ENCODE results near the gene CORO1A.
"Not testable (repeated sequence)": the region's sequence is repeated elsewhere in the genome, so short reads cannot be mapped to it uniquely, and the experiment has no call there.

CORO1A gene

GRCh38 chr16:30183233-30184095 lies at the start of gene CORO1A:
Gene CORO1A, plus strand, starts transcription at chr16:30183602. Its CDS starts 1,608 bp downstream, at chr16:30185210.
- DNase-seq, result peak; percentile 60

DNA sequence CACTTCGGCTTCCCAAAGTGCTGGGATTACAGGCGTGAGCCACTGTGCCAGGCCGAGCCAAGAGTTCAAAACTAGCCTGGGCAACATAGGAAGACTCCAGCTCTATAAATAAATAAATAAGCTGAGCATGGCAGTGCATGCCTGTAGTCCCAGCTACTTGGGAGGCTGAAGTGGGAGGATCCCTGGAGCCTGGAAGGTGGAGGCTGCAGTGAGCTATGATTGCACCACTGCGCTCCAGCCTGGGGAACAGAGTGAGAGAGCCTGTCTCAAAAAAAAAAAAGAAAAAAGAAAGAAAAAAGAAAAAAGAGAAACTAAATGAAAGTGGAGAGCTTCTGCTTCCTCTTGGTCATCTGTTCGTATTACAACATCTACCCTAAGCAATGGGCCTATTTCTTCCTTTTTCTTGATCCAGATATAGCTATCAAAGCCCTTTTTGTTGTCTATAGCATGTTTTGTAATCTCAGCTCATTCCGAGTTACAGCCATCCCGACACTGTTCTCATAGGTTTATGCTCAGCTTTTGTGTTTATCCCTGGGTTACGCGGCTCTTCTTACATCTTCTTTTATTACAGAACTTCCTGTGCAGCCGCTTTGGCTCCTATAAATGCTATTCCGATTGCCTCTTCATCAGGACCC lies 46.3 kb upstream of the CORO1A start:
- DNase-seq, result peak; percentile 64

DNA sequence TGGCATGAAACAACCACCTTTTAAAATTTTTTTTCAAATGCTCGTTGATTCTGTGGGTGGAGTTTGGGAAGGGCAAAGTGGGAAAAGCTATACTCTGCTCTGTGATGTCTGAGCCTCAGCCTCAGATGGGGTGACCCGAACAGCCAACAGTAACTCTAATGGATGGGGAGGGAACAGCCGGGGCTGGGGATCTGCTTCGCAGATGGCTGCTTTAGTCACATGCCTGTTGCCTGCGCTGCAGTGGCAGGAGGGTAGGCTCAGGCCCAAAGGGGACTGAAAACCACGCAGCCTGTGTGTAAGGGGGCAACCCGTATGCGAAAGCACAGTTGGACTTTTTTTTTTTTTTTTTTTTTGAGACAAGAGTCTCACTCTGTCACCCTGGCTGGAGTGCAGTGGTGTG lies 45.5 kb upstream of the CORO1A start:
- no peak for DNase-seq

DNA sequence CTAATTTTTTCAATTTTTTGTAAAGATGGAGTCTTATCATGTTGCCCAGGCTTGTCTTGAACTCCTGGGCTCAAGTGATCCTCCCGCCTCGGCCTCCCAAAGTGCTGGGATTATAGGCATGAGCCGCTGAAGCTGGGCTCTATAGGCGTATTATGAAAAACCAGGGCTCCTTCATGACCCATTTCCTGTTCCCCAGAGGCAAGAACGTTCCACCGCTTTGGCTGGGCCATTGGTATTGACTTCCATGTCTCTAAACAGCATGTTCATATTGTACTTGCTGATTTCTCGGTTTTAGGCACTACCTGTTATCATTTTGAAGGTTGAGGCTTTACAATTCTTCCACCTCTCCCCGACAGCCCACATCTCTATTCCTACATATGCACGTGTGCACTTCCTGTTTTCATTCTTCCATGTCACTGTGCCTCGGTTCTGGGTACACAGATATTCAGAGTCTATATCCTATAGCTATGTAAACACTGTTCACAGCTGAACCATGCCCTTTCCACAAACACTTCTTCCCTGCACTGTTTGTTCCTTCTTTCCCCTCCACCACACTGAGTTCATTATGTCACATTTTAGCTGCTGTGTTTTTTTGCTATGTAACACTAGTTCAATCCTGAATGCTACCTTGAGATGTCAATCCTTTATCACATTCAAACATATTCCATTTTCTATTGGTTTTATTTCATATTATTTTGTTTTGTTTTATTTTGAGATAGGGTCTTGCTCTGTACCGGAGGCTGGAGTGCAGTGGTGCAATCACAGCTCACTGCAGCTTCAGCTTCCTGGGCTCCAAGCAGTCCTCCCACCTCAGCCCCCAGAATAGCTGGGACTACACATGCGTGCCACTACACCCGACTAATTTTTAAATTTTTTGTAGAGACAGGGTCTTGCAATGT lies 43.6 kb upstream of the CORO1A start:
- peak; percentile 88 for DNase-seq

- no peak for DNase-seq
Observed at GRCh38 chr16:30141750-30142149, 41.7 kb upstream of the CORO1A start.

- peak; percentile 8 for DNase-seq
Observed at GRCh38 chr16:30142672-30143346, 40.6 kb upstream of the CORO1A start.

- no peak for DNase-seq
Observed at GRCh38 chr16:30143347-30143702, 40.1 kb upstream of the CORO1A start.

DNA sequence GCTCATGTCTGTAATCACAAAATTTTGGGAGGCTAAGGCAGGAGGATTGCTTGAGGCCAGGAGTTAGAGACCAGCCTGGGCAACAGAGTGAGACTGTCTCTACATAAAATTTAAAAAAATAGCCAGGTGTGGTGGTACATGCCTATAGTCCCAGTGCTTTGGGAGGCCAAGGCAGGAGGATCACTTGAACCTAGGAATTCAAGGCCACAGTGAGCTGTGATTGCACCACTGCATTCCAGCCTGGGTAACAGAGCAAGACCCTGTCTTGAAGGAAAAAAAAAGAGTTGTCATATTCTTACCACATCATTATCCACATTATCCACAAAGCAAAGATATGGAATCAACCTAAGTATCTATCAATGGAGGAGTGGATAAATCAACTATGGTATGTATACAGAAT lies 39.4 kb upstream of the CORO1A start:
- no peak for DNase-seq

- no peak for DNase-seq
Observed at GRCh38 chr16:30144917-30145316, 38.5 kb upstream of the CORO1A start.

GRCh38 chr16:30145657-30146056 lies 37.7 kb upstream of the CORO1A start:
- DNase-seq, result no peak

GRCh38 chr16:30147843-30148510 lies 35.4 kb upstream of the CORO1A start:
- DNase-seq, result no peak

DNA sequence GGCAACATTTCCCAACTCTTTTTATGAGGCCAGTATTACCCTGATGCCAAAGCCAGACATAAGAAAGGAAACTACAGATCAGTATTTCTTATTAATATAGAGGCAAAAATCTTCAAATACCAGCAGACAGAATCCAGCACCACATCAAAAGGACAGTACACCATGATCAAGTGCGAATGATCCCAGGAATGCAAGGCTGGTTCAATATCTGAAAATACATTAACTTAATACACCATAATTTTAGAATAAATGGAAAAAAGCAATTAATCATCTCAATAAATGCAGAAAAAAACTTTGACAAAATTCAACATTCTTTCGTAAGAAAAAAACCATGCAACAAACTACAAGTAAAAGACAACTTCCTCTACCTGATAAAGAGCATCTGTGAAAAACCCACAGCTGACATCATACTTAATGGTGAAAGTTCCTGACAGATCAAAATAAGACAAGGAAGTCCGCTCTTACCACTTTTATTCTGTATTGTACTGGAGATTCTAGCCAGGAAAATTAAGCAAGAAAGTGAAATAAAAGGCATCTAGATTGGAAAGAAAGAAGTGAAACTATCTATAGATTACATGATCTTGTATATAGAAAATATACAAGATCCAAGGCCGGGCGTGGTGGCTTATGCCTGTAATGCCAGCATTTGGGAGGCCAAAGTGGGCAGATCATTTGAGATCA lies 34.0 kb upstream of the CORO1A start:
- DNase-seq, result no peak

GRCh38 chr16:30151091-30151490 lies 32.3 kb upstream of the CORO1A start:
- DNase-seq, result no peak

DNA sequence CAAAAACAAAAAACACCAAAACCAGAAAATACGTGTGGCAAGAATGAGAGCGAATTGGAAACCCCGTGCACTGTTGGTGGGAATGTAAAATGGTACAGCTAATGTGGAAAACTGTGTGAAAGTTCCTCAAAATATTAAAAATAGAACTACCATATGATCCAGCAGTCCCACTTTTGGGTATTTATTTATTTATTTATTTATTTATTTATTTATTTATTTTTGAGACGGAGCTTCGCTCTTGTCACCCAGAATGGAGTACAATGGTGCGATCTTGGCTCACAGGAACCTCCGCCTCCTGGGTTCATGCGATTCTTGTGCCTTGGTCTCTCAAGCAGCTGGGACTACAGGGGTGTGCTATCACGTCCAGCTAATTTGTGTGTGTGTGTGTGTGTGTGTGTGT lies 30.9 kb upstream of the CORO1A start:
- DNase-seq, result no peak

GRCh38 chr16:30155188-30155587 lies 28.2 kb upstream of the CORO1A start:
- no peak for DNase-seq

GRCh38 chr16:30157214-30157613 lies 26.2 kb upstream of the CORO1A start:
- no peak for DNase-seq

DNA sequence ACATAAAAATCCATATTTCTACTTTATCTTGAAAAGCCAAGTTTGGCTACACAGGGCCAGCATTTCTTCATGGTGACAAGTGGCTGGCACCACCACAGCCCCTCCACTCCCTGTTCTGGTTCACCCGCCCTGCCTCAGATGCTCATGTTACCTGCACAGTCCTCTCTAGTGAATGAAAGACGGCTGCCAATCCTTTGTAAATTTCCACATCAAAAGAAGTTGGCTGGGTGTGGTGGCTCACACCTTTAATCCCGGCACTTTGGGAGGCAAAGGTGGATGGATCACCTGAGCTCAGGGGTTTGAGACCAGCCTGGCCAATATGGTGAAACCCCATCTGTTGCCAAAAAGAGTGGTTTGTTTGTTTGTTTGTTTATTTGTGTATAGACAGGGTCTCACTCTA lies 19.9 kb upstream of the CORO1A start:
- DNase-seq, result no peak

DNA sequence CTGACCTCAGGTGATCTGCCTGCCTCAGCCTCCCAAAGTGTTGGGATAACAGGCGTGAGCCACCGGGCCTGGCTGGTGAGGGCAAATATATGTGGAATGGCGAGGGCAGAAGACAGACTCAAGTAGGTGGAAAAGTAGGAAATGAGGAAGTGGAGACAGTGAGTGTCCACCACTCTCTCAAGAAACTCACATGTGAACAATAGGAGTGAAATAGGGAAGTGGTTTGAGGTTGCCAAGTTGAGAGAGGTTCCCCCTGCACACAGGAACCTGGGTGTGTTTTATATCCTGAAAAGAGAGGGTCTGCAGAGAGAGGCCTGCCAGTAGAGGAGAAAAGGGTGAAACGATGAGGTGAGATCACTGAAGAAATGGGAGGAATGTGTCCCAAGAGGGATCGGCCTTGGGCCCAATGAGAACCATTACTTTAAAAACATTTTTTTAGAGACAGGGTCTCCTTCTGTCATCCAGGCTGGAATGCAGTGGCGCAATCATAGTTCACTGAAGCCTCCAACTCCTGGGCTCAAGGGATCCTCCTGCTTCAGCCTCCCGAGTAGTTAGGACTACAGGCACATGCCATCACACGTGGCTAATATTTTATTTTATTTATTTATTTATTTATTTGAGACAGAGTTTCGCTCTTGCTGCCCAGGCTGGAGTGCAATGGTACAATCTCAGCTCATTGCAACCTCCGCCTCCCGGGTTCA lies 17.1 kb upstream of the CORO1A start:
- no peak for DNase-seq

DNA sequence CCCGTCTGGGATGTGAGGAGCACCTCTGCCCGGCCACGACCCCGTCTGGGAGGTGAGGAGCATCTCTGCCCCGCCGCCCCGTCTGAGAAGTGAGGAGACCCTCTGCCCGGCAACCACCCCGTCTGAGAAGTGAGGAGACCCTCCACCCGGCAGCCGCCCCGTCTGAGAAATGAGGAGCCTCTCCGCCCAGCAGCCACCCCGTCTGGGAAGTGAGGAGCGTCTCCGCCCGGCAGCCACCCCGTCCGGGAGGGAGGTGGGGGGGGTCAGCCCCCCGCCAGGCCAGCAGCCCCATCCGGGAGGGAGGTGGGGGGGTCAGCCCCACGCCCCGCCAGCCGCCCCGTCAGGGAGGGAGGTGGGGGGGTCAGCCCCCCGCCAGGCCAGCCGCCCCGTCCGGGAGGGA lies 14.7 kb upstream of the CORO1A start:
- DNase-seq, result not testable (repeated sequence)

DNA sequence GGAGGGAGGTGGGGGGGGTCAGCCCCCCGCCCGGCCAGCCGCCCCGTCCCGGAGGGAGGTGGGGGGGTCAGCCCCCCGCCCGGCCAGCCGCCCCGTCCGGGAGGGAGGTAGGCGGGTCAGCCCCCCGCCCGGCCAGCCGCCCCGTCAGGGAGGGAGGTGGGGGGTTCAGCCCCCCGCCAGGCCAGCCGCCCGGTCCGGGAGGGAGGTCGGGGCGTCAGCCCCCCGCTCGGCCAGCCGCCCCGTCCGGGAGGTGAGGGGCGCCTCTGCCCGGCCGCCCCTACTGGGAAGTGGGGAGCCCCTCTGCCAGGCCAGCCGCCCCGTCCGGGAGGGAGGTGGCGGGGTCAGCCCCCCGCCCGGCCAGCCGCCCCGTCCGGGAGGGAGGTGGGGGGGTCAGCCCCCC lies 14.0 kb upstream of the CORO1A start:
- not testable (repeated sequence) for DNase-seq

DNA sequence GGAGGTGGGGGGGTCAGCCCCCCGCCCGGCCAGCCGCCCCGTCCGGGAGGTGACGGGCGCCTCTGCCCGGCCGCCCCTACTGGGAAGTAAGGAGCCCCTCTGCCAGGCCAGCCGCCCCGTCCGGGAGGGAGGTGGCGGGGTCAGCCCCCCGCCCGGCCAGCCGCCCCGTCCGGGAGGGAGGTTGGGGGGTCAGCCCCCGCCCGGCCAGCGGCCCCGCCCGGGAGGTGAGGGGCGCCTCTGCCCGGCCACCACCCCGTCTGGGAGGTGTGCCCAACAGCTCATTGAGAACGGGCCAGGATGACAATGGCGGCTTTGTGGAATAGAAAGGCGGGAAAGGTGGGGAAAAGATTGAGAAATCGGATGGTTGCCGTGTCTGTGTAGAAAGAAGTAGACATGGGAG lies 13.3 kb upstream of the CORO1A start:
- DNase-seq, result not testable (repeated sequence)
